CD4-positive, alpha-beta T cell treated with Interleukin-17A for 1 hour (primary cell): Measurements from ENCODE around the gene GALNT9.

Experiments used
- DNase-seq: peaks from one replicate; pipeline ENCODE4 v3.0.0-alpha.2; 2020

The GALNT9 gene

GRCh38 chr12:132324841-132325732 is 4.3 kb downstream of the GALNT9 start:
- no peak for DNase-seq

DNA sequence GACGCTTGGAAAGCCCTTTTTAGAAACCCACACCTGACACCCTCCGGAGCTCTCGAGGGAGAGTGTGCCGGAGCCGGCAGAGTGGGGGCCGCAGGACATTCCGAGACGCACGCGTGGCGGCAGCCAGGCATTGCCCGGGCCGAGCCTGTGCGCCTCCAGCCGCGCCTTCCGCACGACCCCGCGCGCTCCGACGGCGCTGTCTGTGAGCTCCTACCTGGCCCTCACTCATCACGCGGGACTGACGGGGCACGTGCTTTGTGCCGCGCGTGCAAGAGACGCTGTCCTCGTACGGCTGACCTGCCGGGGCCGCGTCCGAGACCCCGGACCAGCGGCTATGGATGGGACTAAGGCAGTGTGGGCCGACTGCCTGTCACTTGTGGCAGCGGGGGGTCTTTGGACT is 5.2 kb downstream of the GALNT9 start:
- DNase-seq = no peak

DNA sequence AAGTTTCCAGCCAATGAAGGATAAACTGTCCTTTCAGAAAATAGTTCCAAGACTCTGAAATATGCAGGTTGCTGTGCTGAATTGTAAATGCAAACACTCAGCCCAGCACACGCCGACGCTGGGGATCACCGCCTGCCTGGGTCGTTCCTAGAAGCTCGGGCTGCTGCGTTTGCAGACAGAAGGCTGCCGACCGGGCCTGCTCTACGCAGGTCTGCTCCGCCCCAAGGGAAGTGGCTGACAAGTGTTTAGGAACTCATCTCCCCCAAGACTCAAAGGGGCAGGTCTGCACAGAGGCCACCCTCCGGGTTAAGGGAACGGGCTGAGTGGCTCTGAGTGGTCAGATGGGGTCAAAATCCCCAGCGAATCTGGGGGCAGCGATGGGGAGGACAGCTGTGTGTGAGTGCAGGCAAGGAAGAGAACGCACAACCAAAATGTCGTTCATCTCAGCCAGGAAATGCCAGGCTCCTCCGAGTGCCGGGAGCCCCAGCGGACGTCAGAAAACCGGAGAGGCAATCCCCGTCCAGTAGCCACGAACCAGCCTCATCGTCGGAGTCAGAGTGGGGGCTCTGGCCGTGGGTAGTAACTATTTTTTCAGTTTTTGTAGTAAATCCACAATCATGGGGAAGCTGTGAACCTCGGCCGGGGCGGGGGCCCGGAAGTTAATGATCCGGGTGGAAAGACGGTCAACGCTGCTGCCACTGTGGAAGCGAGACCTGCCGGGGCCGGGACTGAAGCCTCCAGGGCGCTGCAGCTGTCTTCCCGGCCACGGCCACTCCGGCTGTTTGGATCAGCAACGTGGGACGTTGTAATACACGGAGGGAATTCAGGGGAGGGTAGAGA is 6.0 kb downstream of the GALNT9 start:
- peak; percentile 2 for DNase-seq

GRCh38 chr12:132322206-132323132 is 6.9 kb downstream of the GALNT9 start:
- DNase-seq = no peak

GRCh38 chr12:132321321-132322118 is 7.9 kb downstream of the GALNT9 start:
- no peak for DNase-seq

DNA sequence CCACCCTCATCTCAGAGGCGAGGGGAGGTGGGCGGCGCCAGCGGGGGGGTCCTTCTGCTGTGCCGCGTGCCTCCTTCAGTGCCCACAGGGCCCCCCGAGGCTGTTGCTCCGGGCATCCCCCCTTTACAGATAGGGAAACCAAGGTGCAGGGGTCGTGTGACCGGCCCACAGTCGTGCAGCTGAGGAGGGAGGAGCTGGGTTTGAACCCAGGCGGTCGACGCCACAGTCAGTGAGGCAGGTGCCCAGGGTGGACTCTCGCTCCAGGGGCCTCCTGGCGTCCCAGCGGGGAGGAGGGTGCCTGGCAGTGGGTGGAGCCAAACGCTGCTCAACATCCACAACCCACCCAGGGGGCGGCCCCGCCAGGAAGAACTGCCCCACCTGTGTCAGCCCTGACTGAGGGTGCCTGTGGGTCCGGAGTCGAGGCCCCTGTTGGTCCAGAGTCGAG is 8.6 kb downstream of the GALNT9 start:
- DNase-seq = no peak

DNA sequence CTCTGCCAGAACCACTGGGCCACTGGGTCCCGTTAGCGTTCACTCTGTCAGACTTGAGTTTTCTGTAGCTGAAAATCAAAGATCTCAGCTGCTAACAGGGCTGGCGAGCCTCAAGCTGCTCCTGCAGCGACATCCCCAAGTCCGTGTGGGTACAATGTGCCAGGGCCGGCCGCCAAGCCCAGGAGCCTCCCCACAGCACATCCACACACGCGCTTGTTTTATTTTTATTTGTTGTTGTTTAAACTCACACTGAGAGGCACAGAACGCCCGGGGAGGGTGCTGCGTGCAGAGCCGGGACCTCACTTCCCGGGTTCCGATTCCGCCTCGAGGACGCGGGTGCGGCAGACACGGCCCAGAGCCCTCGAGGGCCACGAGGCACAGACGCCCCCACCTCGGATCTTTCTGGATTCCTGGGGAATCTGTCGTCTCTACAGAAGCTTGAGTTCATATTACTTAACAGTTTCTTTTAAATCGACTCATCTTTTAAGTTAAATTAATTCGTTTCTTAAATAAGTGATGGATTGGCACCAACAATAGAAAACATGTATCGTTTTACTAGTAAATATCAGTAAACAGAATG is 9.3 kb downstream of the GALNT9 start:
- no peak for DNase-seq

DNA sequence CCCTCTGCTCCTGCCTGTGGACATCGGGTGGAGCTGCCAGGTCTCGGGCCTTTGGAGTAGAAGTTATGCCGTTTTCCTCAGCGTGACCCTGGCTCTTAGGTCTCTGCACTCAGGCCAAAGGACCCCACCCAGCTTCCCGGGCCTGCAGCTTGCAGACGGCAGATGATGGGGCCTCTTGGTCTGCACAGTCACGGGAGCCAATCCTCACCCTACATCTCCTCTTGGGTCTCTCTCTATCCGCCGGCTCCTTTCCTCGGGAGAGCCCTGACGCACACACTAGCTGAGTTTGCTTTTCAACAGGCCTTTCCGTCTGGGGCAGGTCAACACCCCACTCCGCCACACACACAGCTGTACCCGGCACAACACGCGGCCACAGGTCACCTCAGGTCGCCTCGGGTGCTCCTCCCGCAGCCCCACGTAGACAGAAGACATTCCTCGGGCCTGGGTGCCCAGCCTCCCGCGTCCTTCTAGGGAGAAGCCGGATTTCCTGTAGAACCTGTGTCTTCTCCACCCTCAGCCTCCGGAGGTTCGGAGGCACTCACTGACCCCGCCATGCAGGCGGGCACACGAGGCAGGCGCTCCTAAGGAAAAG is 9.9 kb downstream of the GALNT9 start:
- DNase-seq = no peak

DNA sequence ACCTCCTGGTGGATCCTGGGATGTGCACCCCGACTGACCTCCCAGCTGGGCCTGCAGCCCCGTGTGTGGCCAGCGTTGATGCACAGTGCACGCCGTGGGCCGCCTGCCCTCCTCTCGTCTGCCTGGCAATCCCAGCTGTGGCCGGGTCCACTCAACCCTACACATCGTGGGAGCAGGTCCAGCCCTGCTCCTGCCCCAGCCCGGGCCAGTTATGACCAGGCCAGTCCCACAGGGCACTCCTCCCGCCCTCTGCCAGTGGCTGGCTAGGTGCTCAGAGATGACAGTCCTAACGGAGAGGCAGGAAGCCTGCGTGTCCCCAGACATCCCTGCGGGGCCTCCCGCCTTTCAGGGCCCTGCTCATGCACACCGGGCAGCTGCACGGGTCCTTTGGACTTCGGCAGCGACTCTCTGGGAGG is 10.8 kb downstream of the GALNT9 start:
- no peak for DNase-seq

- DNase-seq = no peak
Observed at GRCh38 chr12:132318135-132318534, 11.3 kb downstream of the GALNT9 start.

GRCh38 chr12:132317233-132317938 is 12.0 kb downstream of the GALNT9 start:
- DNase-seq = no peak

- no peak for DNase-seq
Observed at GRCh38 chr12:132316497-132317232, 12.7 kb downstream of the GALNT9 start.

DNA sequence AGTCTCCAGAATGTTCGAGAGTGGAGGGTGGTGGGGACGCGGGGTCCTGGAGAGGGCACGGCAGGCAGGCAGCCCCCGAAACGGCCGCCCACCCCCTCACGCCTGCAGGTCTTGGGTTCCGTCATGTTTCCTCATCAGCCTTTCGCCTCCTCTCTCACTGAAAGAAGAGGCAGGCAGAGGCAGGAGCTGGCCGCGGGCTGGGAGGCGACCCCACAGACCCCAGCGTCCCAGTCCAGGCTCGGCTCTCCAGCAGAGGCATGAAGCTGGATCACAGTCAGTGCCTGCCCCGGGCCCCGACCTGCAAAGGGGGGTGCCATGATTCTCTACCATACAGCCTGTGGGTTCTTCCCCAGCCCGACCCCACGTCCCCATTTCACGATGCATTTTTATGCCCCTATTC is 13.4 kb downstream of the GALNT9 start:
- no peak for DNase-seq

DNA sequence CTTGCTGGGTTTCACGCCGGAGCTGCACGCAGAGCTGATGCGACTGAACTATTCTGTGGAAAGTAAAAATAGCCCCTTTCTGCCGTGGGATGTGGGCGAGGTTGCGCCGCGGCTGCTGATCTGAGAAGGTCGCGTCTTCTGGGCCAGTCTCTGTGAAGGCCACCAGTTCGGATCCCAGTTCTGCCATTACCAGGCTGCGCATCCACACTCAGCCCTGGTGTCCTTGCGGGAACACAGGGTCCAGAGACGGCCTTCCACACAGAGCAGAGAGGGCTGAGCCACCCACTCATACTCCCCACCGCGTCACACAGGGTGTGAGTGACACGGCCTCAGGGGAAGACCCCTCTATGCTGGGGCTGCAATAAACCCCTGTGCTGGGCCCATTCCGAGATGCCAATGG is 13.9 kb downstream of the GALNT9 start:
- no peak for DNase-seq

DNA sequence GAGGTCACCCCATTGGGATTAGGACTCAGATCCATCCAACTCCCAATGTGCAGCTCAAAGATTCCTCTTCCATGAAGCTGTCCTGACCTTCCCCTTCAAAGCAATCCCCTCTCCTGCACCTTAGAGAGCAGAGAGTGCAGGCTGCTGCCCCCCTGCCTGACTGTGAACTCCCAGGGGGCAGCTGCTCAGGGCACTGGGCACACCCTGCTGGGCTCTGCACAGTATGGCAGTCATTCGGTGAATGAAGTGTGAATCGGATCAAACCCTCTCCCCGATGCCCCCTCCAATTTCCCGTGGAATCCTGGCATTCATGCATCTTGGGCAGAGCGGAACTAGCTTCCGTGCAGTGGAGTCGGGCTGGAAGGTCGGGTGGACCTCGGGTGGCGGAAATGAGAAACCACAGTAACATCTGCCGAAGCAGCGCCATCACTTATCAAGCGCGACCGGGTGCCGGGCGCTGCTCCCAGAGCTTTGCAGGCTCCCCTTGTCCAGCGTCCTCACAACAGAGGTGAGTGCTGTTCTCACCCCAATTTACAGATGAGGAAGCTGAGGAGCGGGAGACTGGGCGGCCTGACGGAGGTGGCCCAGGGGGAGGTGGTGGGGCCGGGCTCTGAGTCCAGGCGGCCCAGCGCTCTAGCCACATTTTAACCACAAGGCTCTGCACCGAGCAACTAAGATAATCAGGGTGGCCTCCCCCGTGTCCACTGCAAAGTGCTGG is 14.7 kb downstream of the GALNT9 start:
- no peak for DNase-seq

GRCh38 chr12:132314035-132314434 is 15.4 kb downstream of the GALNT9 start:
- no peak for DNase-seq

- DNase-seq = no peak
Observed at GRCh38 chr12:132313182-132313581, 16.2 kb downstream of the GALNT9 start.

- no peak for DNase-seq
Observed at GRCh38 chr12:132312516-132312915, 16.9 kb downstream of the GALNT9 start.
